MM.1S (cell line): ENCODE results near the gene CALCR.

ENCODE experiments used
- EZH2 ChIP-seq: fragments of 300-600 bp; sonication (generic); optimal IDR thresholded peaks from 2 replicates; pipeline ENCODE3; 2017; ENCODE audit warnings: low read depth, mild to moderate bottlenecking, antibody characterized with exemption, low read length, mixed read lengths
- EZH2phosphoT487 ChIP-seq: fragments of 300-600 bp; sonication (generic); IDR thresholded peaks from 2 replicates; pipeline ENCODE4 v1.6.1; 2018; ENCODE audit warnings: antibody characterized with exemption, low read length
- TF ChIP-seq, protein P1 (sequence below): fragments of 300-600 bp; sonication (generic); IDR thresholded peaks from 2 replicates; pipeline ENCODE4 v1.5.1; 2016; ENCODE audit warnings: antibody characterized with exemption, low read length, mixed read lengths

- TF ChIP-seq, protein P1, sequence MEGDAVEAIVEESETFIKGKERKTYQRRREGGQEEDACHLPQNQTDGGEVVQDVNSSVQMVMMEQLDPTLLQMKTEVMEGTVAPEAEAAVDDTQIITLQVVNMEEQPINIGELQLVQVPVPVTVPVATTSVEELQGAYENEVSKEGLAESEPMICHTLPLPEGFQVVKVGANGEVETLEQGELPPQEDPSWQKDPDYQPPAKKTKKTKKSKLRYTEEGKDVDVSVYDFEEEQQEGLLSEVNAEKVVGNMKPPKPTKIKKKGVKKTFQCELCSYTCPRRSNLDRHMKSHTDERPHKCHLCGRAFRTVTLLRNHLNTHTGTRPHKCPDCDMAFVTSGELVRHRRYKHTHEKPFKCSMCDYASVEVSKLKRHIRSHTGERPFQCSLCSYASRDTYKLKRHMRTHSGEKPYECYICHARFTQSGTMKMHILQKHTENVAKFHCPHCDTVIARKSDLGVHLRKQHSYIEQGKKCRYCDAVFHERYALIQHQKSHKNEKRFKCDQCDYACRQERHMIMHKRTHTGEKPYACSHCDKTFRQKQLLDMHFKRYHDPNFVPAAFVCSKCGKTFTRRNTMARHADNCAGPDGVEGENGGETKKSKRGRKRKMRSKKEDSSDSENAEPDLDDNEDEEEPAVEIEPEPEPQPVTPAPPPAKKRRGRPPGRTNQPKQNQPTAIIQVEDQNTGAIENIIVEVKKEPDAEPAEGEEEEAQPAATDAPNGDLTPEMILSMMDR, result no peak
- TF ChIP-seq EZH2phosphoT487 (no peak), EZH2 (no peak)
Observed at GRCh38 chr7:93559639-93560491, 14.7 kb downstream of the CALCR start.
